Smooth muscle cell (in vitro differentiated cells): ENCODE results near the gene ERC1. TPM values are rescaled to one million over a fixed set of nuclear protein-coding genes. Genes with fewer than 3 reads are reported as not detected.

Experiments used
- DNase-seq: peaks from one replicate; lab custom pipeline; 2025; ENCODE audit not compliant: unreplicated experiment; lab: John Stamatoyannopoulos, UW
- H2AFZ ChIP-seq: fragments of 200-600 bp; sonication (generic); 2 replicates; pipeline ENCODE4 v1.6.0; 2016; ENCODE audit warnings: antibody characterized with exemption, low read depth, mild to moderate bottlenecking
- H3F3A ChIP-seq: fragments of 200-600 bp; sonication (generic); 2 replicates; pipeline ENCODE4 v1.6.0; 2017; ENCODE audit warnings: antibody characterized with exemption, low read depth
- H3K27ac ChIP-seq: fragments of 200-600 bp; sonication (generic); 2 replicates; pipeline ENCODE4 v1.5.1; 2016; ENCODE audit warnings: low read depth, mild to moderate bottlenecking
- H3K27me3 ChIP-seq: fragments of 200-600 bp; sonication (generic); 2 replicates; pipeline ENCODE4 v1.6.1; 2016; ENCODE audit warnings: low read depth, mild to moderate bottlenecking
- H3K36me3 ChIP-seq: fragments of 200-600 bp; sonication (generic); 2 replicates; pipeline ENCODE4 v1.5.1; 2016; ENCODE audit warnings: low read depth
- H3K4me1 ChIP-seq: fragments of 200-600 bp; sonication (generic); 2 replicates; pipeline ENCODE4 v1.5.1; 2016; ENCODE audit warnings: low read depth
- H3K4me2 ChIP-seq: fragments of 200-600 bp; sonication (generic); 2 replicates; pipeline ENCODE4 v1.6.0; 2016; ENCODE audit warnings: mild to moderate bottlenecking
- H3K4me3 ChIP-seq: fragments of 200-600 bp; sonication (generic); 2 replicates; pipeline ENCODE4 v1.5.1; 2016; ENCODE audit warnings: mild to moderate bottlenecking
- H3K79me2 ChIP-seq: fragments of 200-600 bp; sonication (generic); 2 replicates; pipeline ENCODE4 v1.6.0; 2016; ENCODE audit warnings: low read depth, mild to moderate bottlenecking
- H3K9ac ChIP-seq: fragments of 200-600 bp; sonication (generic); 2 replicates; pipeline ENCODE4 v1.6.0; 2016; ENCODE audit warnings: low read depth
- H3K9me3 ChIP-seq: fragments of 200-600 bp; sonication (generic); replicated peaks from 2 replicates; pipeline ENCODE4 v1.5.1; 2016; ENCODE audit warnings: low read depth
- H4K20me1 ChIP-seq: fragments of 200-600 bp; sonication (generic); 2 replicates; pipeline ENCODE4 v1.6.0; 2016; ENCODE audit warnings: low read depth
- CTCF ChIP-seq: fragments of 200-600 bp; sonication (generic); IDR thresholded peaks from 2 replicates; pipeline ENCODE4 v1.5.1; 2017; ENCODE audit warnings: borderline replicate concordance, mild to moderate bottlenecking, antibody characterized with exemption; ENCODE audit not compliant: insufficient read depth, poor library complexity, severe bottlenecking
- WGBS: methylation state at CpG from one replicate; pipeline ENCODE4 v1.1.7; 2016; ENCODE audit warnings: low lambda C conversion rate; 5-methylcytosine and 5-hydroxymethylcytosine counted together
- polyA plus RNA-seq: library from polyadenylated mRNA; unstranded; fragments of >200 nt; fragmentation: Nextera tagmentation; extraction: Ambion mirVana; gene quantifications from 2 replicates; pipeline ENCODE4 v1.2.1, GENCODE V29; 2016
- total RNA-seq: library from RNA; depleted of rRNA; stranded (reverse); fragments of >200 nt; gene quantifications from 2 replicates; pipeline ENCODE4 v1.2.3, GENCODE V29; 2014

The ERC1 gene
- total and polyA plus RNA-seq, 2 experiments from 2014 or later: 13.8 to 17.6 TPM

- TF ChIP-seq CTCF: no peak
- Histone ChIP-seq H3K4me3 (no peak overlapping the region), H3K27ac (no peak overlapping the region), H3F3A (no peaks in the 10 kb centered on the region), H3K27me3 (no peaks in the 10 kb centered on the region), H3K9me3 (no peaks in the 10 kb centered on the region), H3K4me2 (no peak overlapping the region), H4K20me1 (no peaks in the 10 kb centered on the region), H3K79me2 (no peaks in the 10 kb centered on the region), H3K4me1 (no peaks in the 10 kb centered on the region), H2AFZ (no peak overlapping the region), H3K36me3 (no peaks in the 10 kb centered on the region), H3K9ac (no peak overlapping the region)
- WGBS: 97% methylated on average over 19 of the region's 19 CpGs
- no peak for DNase-seq
Measured at GRCh38 chr12:1501695-1502378, 510.8 kb downstream of the ERC1 start.

GRCh38 chr12:1502379-1502720 is 511.3 kb downstream of the ERC1 start:
- Histone ChIP-seq H4K20me1 (no peaks in the 10 kb centered on the region), H3K9ac (no peak overlapping the region), H3K9me3 (no peaks in the 10 kb centered on the region), H3K4me1 (no peaks in the 10 kb centered on the region), H3F3A (no peaks in the 10 kb centered on the region), H3K27me3 (no peaks in the 10 kb centered on the region), H3K79me2 (no peaks in the 10 kb centered on the region), H3K4me2 (no peak overlapping the region), H3K36me3 (no peaks in the 10 kb centered on the region), H2AFZ (no peak overlapping the region), H3K4me3 (no peak overlapping the region), H3K27ac (no peak overlapping the region)
- 78% methylated on average over 6 of the region's 6 CpGs for WGBS
- no peak for TF ChIP-seq CTCF
- DNase-seq: no peak

- Histone ChIP-seq H3K9ac (no peak overlapping the region), H3K79me2 (no peaks in the 10 kb centered on the region), H3K4me3 (no peak overlapping the region), H3K27me3 (no peaks in the 10 kb centered on the region), H3K9me3 (no peaks in the 10 kb centered on the region), H3K4me2 (no peak overlapping the region), H3K27ac (no peak overlapping the region), H4K20me1 (no peaks in the 10 kb centered on the region), H3F3A (no peaks in the 10 kb centered on the region), H3K4me1 (no peaks in the 10 kb centered on the region), H3K36me3 (no peaks in the 10 kb centered on the region), H2AFZ (no peak overlapping the region)
- no peak for TF ChIP-seq CTCF
- 92% methylated on average over 13 of the region's 13 CpGs for WGBS
- DNase-seq: no peak
Measured at GRCh38 chr12:1502831-1503230, 511.8 kb downstream of the ERC1 start.

DNA sequence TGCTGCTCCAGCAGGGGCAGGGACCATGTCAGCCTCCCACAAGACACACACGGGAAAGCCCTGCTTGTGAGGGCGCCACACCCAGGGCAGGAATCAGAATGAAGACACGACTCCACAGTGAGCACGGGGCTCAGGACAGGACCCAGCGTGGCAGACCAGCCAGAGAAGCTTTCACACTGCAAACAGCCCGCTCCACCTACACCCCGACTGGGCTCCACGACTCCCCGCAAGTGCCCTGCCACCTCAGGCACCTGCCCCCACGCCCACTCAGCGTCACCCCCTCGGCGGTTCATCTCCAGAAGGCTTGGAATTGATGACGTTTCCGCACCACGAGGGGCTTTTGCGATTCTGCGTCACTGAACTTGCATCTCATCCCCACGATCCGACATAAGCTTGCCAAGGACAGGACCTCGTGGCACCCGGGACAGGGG is 512.3 kb downstream of the ERC1 start:
- no peak for TF ChIP-seq CTCF
- no peaks in the 10 kb centered on the region for H3F3A ChIP-seq
- no peak overlapping the region for H2AFZ ChIP-seq
- H3K4me3 ChIP-seq: no peak overlapping the region
- no peaks in the 10 kb centered on the region for H4K20me1 ChIP-seq
- no peak overlapping the region for H3K9ac ChIP-seq
- H3K27me3 ChIP-seq: no peaks in the 10 kb centered on the region
- DNase-seq: no peak
- WGBS: 93% methylated on average over 22 of the region's 22 CpGs
- H3K36me3 ChIP-seq: no peaks in the 10 kb centered on the region
- no peaks in the 10 kb centered on the region for H3K9me3 ChIP-seq
- H3K4me2 ChIP-seq: no peak overlapping the region
- H3K4me1 ChIP-seq: no peaks in the 10 kb centered on the region
- H3K27ac ChIP-seq: no peak overlapping the region
- no peaks in the 10 kb centered on the region for H3K79me2 ChIP-seq
